Measurements from ENCODE around the gene SRGAP2C.
"Not testable (repeated sequence)": the region's sequence is repeated elsewhere in the genome, so short reads cannot be mapped to it uniquely, and the experiment has no call there.

SRGAP2C gene

DNA sequence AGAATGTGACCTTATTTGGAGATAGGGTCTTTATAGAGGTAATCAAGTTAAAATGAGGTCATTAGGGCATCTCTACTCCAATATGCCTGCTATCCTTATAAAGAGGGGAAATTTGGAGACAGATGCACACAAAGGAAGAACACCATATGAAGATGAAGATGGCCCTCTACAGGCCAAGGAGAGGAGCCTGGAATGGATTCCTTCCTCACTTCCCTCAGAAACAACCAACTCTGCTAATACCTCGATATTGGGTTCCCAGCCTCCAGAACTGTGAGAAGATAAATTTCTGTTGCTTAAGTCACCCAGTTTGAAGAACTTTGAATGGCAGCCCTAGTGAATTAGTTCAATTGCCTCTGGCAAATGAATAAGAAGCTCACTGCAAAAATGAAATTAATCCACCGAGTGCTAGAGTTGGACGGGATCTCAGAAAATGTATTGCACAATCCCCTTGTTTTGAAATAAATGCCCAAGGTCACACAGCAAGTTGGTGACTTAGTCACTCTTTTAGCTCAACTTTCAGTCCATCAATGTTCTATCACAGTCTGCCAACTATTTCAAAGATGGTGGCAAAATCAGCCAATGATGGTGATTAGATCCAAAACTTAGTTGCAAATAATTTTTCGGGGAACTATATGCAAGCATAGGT is 27.7 kb upstream of the SRGAP2C start:
- H3K79me2 ChIP-seq (ENCODE audit: low read length); H3K9me3 ChIP-seq (replicated peaks; ENCODE audit: insufficient read depth, low read length); H4K20me1 ChIP-seq (ENCODE audit: insufficient read depth, low read length); H3F3A ChIP-seq (ENCODE audit: insufficient read depth, low read length); H2AFZ ChIP-seq (ENCODE audit: low read length); H3K27me3 ChIP-seq (replicated peaks; ENCODE audit: insufficient read depth, low read length); H3K9ac ChIP-seq (ENCODE audit: low read length); H3K27ac ChIP-seq (ENCODE audit: low read length); H3K4me3 ChIP-seq (ENCODE audit: low read length); H3K36me3 ChIP-seq (replicated peaks; ENCODE audit: insufficient read depth, low read length); H3K4me2 ChIP-seq (ENCODE audit: low read depth, low read length); H3K9me2 ChIP-seq (replicated peaks; ENCODE audit: insufficient read depth, low read length); H3K4me1 ChIP-seq (ENCODE audit: low read length); DNase-seq: not testable (repeated sequence)

DNA sequence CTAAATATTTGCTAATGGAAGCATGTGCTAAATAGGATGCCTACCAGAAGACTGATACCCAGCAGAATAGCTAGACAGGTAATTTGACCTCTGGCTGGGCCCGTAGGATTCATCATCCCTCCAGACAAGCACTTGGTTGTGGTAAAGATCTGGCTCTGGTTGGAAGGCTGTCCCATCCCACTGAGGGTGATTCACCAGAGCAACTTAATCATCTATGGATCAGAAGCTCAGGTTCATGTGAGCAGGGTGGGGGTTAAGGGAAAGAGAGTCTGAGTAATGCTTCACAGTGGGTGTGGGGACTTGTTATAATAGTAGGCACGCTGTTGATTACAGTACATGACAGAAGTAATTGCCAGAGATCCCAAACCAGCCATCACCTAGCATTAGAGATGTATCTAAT is 27.2 kb upstream of the SRGAP2C start:
- H3K9me2 ChIP-seq (replicated peaks; ENCODE audit: insufficient read depth, low read length); DNase-seq; H3F3A ChIP-seq (ENCODE audit: insufficient read depth, low read length); H3K27ac ChIP-seq (ENCODE audit: low read length); H3K9me3 ChIP-seq (replicated peaks; ENCODE audit: insufficient read depth, low read length); H3K27me3 ChIP-seq (replicated peaks; ENCODE audit: insufficient read depth, low read length); H3K79me2 ChIP-seq (ENCODE audit: low read length); H3K4me1 ChIP-seq (ENCODE audit: low read length); H3K9ac ChIP-seq (ENCODE audit: low read length); H3K4me3 ChIP-seq (ENCODE audit: low read length); H2AFZ ChIP-seq (ENCODE audit: low read length); H3K4me2 ChIP-seq (ENCODE audit: low read depth, low read length); H3K36me3 ChIP-seq (replicated peaks; ENCODE audit: insufficient read depth, low read length); H4K20me1 ChIP-seq (ENCODE audit: insufficient read depth, low read length): not testable (repeated sequence)

DNA sequence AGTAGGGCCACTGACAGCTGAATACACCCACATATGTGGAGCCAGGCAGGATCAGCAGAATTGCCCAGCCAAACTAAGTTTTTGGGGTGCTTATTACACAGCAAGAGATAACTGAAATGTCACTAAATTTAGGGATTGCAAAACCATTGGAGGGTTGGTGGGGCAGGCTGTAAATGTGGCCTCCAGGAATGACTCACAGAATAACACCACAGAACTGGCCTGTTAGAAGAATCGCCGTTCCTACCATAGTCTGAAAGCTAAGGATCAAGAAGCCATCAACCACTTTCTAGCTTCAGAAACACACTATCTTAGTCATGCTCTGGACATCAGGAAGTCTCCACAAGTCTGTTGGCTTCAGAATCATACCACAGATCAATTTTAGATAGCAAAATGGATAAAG is 24.7 kb upstream of the SRGAP2C start:
- not testable (repeated sequence) for H3F3A ChIP-seq (ENCODE audit: insufficient read depth, low read length); H3K4me1 ChIP-seq (ENCODE audit: low read length); H2AFZ ChIP-seq (ENCODE audit: low read length)

DNA sequence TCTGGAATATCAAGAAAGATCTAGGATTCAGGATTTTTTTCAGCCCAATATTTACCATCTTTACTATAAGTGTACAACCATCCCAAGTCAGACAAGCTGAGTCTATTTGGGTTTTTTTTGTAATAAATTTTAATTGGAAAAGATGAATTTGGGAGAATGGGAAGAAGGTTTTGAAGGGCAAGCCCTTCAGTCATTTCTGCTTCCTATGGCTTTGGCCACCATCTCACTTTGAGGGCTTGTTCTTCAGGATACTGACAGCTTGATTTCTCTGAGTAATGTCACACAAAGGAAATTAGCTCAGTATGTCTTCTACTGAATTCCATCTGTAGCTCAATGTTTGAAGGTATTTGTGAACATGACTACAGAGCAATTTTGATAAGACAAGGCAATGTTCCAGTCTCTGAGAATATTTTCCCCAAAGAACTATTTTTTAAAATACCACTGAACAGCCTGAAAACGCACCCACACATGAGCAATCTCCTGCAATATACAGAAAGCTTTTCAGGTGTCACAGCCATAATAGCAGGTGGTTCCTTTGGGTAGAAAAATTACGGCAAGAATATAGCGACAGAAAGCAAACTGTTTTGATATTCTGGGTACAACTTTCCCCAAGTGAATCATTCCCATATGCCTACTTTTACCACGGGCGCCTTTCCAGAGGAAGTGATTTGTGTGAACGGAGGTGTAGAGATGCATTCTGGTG is 23.4 kb upstream of the SRGAP2C start:
- H3K27ac ChIP-seq (ENCODE audit: low read length); H3K36me3 ChIP-seq (replicated peaks; ENCODE audit: insufficient read depth, low read length); H2AFZ ChIP-seq (ENCODE audit: low read length); DNase-seq; H3K4me2 ChIP-seq (ENCODE audit: low read depth, low read length); H3K79me2 ChIP-seq (ENCODE audit: low read length); H3K27me3 ChIP-seq (replicated peaks; ENCODE audit: insufficient read depth, low read length); H4K20me1 ChIP-seq (ENCODE audit: insufficient read depth, low read length); H3F3A ChIP-seq (ENCODE audit: insufficient read depth, low read length); H3K9me3 ChIP-seq (replicated peaks; ENCODE audit: insufficient read depth, low read length); H3K4me3 ChIP-seq (ENCODE audit: low read length); H3K4me1 ChIP-seq (ENCODE audit: low read length); H3K9ac ChIP-seq (ENCODE audit: low read length); H3K9me2 ChIP-seq (replicated peaks; ENCODE audit: insufficient read depth, low read length): not testable (repeated sequence)

More for the DNA sequence above, 24.7 kb upstream of the SRGAP2C start:
- not testable (repeated sequence) for H3K9me3 ChIP-seq (replicated peaks; ENCODE audit: insufficient read depth, low read length); DNase-seq; H3K9me2 ChIP-seq (replicated peaks; ENCODE audit: insufficient read depth, low read length); H3K4me2 ChIP-seq (ENCODE audit: low read depth, low read length); H4K20me1 ChIP-seq (ENCODE audit: insufficient read depth, low read length); H3K27ac ChIP-seq (ENCODE audit: low read length); H3K9ac ChIP-seq (ENCODE audit: low read length); H3K36me3 ChIP-seq (replicated peaks; ENCODE audit: insufficient read depth, low read length); H3K4me3 ChIP-seq (ENCODE audit: low read length); H3K79me2 ChIP-seq (ENCODE audit: low read length); H3K27me3 ChIP-seq (replicated peaks; ENCODE audit: insufficient read depth, low read length)

DNA sequence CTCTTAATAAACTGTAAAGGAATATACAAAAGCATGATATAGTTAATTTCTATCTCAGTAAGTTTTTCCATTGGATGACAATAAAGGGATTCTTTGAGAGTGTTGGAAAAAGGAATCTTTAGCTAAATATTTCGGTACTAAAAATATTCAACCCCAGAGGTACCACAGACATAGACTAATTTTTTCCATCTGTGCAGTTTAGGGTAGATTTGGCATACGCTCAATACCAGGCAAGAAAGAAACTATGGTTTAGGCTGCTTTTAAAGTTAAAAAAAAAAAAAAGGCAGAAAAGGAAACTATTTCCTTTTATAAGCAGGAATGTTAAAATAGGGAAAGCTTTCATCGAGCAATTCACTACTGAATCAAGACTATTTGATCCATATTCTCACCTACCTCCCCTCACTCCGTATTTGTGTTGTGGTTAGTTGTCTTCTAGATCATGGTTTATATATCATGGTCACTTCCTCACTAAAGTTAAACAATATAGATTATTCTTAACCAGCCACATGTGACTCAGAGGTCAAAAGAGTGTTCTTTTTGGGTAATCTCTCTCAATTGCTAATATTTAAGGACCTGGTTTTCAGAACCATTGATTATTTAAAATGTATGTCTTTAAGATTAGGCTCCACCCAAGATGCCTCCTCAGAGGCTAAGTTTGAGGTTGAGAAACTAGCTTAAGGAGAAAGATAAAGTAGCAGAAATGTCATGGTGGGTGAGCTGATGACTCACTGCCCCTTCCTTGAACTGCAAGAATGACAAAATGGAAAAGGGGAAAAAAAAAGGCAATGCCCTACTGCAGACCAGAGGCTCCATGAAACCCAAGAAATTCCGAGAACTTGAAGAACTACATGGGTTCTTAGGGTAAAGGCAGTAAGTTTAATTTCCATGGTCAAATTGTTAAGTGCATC is 20.7 kb upstream of the SRGAP2C start:
- H3K4me3 ChIP-seq (ENCODE audit: low read length); H4K20me1 ChIP-seq (ENCODE audit: insufficient read depth, low read length); H3K36me3 ChIP-seq (replicated peaks; ENCODE audit: insufficient read depth, low read length); H3K9me3 ChIP-seq (replicated peaks; ENCODE audit: insufficient read depth, low read length); H3K79me2 ChIP-seq (ENCODE audit: low read length); H3K4me1 ChIP-seq (ENCODE audit: low read length); H3K27me3 ChIP-seq (replicated peaks; ENCODE audit: insufficient read depth, low read length); DNase-seq; H3K4me2 ChIP-seq (ENCODE audit: low read depth, low read length); H3F3A ChIP-seq (ENCODE audit: insufficient read depth, low read length); H2AFZ ChIP-seq (ENCODE audit: low read length); H3K27ac ChIP-seq (ENCODE audit: low read length); H3K9ac ChIP-seq (ENCODE audit: low read length); H3K9me2 ChIP-seq (replicated peaks; ENCODE audit: insufficient read depth, low read length): not testable (repeated sequence)

DNA sequence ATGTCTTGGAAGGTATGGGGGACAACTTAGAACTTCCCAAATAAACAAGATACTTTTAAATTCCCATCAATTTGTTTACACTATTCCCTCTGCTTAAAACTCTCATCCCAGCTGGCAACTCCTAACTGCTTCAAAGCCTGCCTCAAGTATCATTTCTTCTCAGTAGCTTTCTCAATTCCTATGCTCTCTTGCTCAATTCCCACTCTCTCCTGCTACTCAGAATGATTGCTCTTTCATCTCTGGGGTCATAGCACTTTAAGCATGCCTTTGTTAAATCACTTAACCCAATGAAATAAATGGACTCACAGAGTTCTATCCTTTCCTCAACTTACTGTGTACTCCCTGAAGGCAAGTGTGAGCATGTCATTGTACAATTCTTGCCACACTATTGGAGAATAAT is 19.5 kb upstream of the SRGAP2C start:
- not testable (repeated sequence) for H3F3A ChIP-seq (ENCODE audit: insufficient read depth, low read length); H4K20me1 ChIP-seq (ENCODE audit: insufficient read depth, low read length); H3K9me2 ChIP-seq (replicated peaks; ENCODE audit: insufficient read depth, low read length); H3K9me3 ChIP-seq (replicated peaks; ENCODE audit: insufficient read depth, low read length); H3K9ac ChIP-seq (ENCODE audit: low read length); H3K79me2 ChIP-seq (ENCODE audit: low read length); H3K36me3 ChIP-seq (replicated peaks; ENCODE audit: insufficient read depth, low read length); H3K27ac ChIP-seq (ENCODE audit: low read length); DNase-seq; H2AFZ ChIP-seq (ENCODE audit: low read length); H3K27me3 ChIP-seq (replicated peaks; ENCODE audit: insufficient read depth, low read length); H3K4me3 ChIP-seq (ENCODE audit: low read length); H3K4me2 ChIP-seq (ENCODE audit: low read depth, low read length); H3K4me1 ChIP-seq (ENCODE audit: low read length)

DNA sequence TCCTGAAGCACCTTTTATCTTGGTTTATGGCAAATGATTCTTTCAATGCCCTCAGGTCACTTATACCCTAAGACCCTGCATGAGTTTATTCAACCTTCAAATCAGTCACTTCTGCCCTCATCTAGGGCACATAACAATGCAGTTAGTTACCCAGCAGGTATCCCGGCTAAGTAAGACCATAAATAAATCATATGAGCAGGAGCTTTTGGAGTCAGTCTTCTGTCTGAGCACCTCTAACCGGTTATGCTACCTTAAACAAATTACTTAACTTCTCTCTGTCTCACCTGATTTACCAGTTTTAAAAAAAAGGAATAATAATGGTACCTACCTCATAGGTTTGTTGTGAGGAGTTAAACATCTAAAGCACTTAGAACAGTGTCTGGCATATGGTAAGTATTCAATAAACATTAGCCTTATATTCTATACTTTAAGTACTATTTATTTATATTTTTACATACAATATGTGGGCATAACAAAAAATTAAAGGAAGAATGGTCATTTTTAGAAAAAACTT is 17.5 kb upstream of the SRGAP2C start:
- not testable (repeated sequence) for H3K9ac ChIP-seq (ENCODE audit: low read length); H3K27me3 ChIP-seq (replicated peaks; ENCODE audit: insufficient read depth, low read length); H3K27ac ChIP-seq (ENCODE audit: low read length); H3K9me2 ChIP-seq (replicated peaks; ENCODE audit: insufficient read depth, low read length); H3K9me3 ChIP-seq (replicated peaks; ENCODE audit: insufficient read depth, low read length); H4K20me1 ChIP-seq (ENCODE audit: insufficient read depth, low read length); H3K4me2 ChIP-seq (ENCODE audit: low read depth, low read length); H3K4me3 ChIP-seq (ENCODE audit: low read length); H2AFZ ChIP-seq (ENCODE audit: low read length); H3K36me3 ChIP-seq (replicated peaks; ENCODE audit: insufficient read depth, low read length); H3K4me1 ChIP-seq (ENCODE audit: low read length); DNase-seq; H3K79me2 ChIP-seq (ENCODE audit: low read length); H3F3A ChIP-seq (ENCODE audit: insufficient read depth, low read length)
